Spleen (tissue), 11 donors: Measurements from ENCODE around the gene CPA4. TPM values are rescaled to one million over a fixed set of nuclear protein-coding genes. Genes with fewer than 3 reads are reported as not detected.

Experiments
- DNase-seq: peaks from one replicate; pipeline ENCODE4 v3.0.0-alpha.2; 2020
- H3K27ac ChIP-seq, 8 donors: fragments of 200-600 bp; sonication (generic) in 7 of 8; 1 replicate in 4 of 8; 2 replicates in 4 of 8; pipeline versions ENCODE4 v1.5.0 to v1.8.0; 2016 to 2021; ENCODE audit warnings: inconsistent platforms in 4 of 8, mild to moderate bottlenecking in 4 of 8, moderate library complexity in 1 of 8
- H3K27me3 ChIP-seq, 7 donors: fragments of 200-600 bp; sonication (generic) in 6 of 7; replicated peaks in 1 of 7; 1 replicate in 4 of 7; 2 replicates in 3 of 7; pipeline versions ENCODE4 v1.5.0 to v1.8.0; 2016 to 2021; ENCODE audit warnings: inconsistent platforms in 3 of 7, mild to moderate bottlenecking in 1 of 7
- H3K36me3 ChIP-seq, 6 donors: fragments of 200-600 bp; sonication (generic) in 5 of 6; 1 replicate in 4 of 6; 2 replicates in 2 of 6; pipeline versions ENCODE4 v1.5.0 to v1.8.0; 2016 to 2021; ENCODE audit warnings: inconsistent platforms in 2 of 6
- H3K4me1 ChIP-seq, 6 donors: fragments of 200-600 bp; sonication (generic) in 5 of 6; 1 replicate in 3 of 6; 2 replicates in 3 of 6; pipeline versions ENCODE4 v1.5.0 to v1.8.0; 2016 to 2021; ENCODE audit warnings: inconsistent platforms in 3 of 6
- H3K4me3 ChIP-seq, 8 donors: fragments of 200-600 bp; sonication (generic) in 7 of 8; 1 replicate in 4 of 8; 2 replicates in 4 of 8; pipeline versions ENCODE4 v1.5.0 to v1.8.0; 2016 to 2021; ENCODE audit warnings: inconsistent platforms in 4 of 8, mild to moderate bottlenecking in 4 of 8, moderate library complexity in 2 of 8
- H3K9me3 ChIP-seq, 8 donors: fragments of 200-600 bp; sonication (generic) in 7 of 8; 1 replicate in 4 of 8; 2 replicates in 4 of 8; pipeline versions ENCODE4 v1.5.0 to v1.8.0; 2016 to 2021; ENCODE audit warnings: inconsistent platforms in 4 of 8
- CTCF ChIP-seq, 11 experiments: fragments of 200-600 bp in 7 of 11; fragments of 450-650 bp in 4 of 11; sonication (generic) in 4 of 11; IDR thresholded peaks in 8 of 11; conservative IDR thresholded peaks in 3 of 11; 1 replicate in 7 of 11; 2 replicates in 4 of 11; pipeline versions ENCODE4 v1.4.0 to v1.8.0; 2016 to 2021; ENCODE audit warnings: antibody characterized with exemption in 11 of 11, inconsistent platforms in 4 of 11, mild to moderate bottlenecking in 1 of 11
- POLR2A ChIP-seq, 3 donors: fragments of 450-650 bp; IDR thresholded peaks; one replicate each; pipeline ENCODE4 v1.5.1; 2017; ENCODE audit warnings: antibody characterized with exemption in 3 of 3, mild to moderate bottlenecking in 1 of 3
- POLR2AphosphoS5 ChIP-seq, 3 donors: sonication (generic); formaldehyde crosslinking; IDR thresholded peaks; one replicate each; pipeline ENCODE4 v1.5.1; 2017; ENCODE audit warnings: antibody characterized with exemption in 3 of 3
- WGBS, 5 donors: extraction: QIAGEN DNeasy Blood & Tissue Kit in 3 of 5; methylation state at CpG; one replicate each; pipeline versions ENCODE4 v1.1.5 to v1.1.7; 2013 to 2018; 5-methylcytosine and 5-hydroxymethylcytosine counted together
- intact Hi-C: fragments of 100-400 bp; cut with DNase I; formaldehyde crosslinking; loops from one replicate; pipeline ENCODE4 v1.15.0; 2023; ENCODE audit warnings: low total_unique reads
- polyA plus RNA-seq, 3 donors: library from polyadenylated mRNA; stranded (reverse); fragments of 200-250 nt; gene quantifications; one replicate each; pipeline ENCODE4 v1.2.1, GENCODE V29; 2013
- total RNA-seq, 7 donors: library from RNA; depleted of rRNA in 3 of 7; stranded (reverse); fragments of >200 nt in 3 of 7; fragmentation: NEBNext Ultra II Directional in 4 of 7; extraction: Animal tissue kit (Norgen Biotek cat#: 25700) in 4 of 7; gene quantifications; one replicate each; pipeline versions ENCODE4 v1.1.0 to v1.2.1, GENCODE V29; 2016 to 2021
- donor health status: healthy with polysubstance abuse.
- donor health status: DM: no; HTN: no; CAD: no; lungs with moderate emphysema.
- donor health status: DM: no; HTN: no; CAD: no.
- donor health status: Bipolar disorder and iron deficiency.
- donor health status: healthy.
- donor health status: DM: no; HTN: no; CAD: no.
- donor health status: DM: yes; HTN: yes; CAD: no.

The CPA4 gene
- total and polyA plus RNA-seq, 10 donors: 0.15 to 3.3 (median 0.78) TPM

- intact Hi-C loops: no loop called here
Measured at GRCh38 chr7:130256704-130257103, 36.3 kb upstream of the CPA4 start.

GRCh38 chr7:130258494-130259078 is 34.4 kb upstream of the CPA4 start:
- no peaks in the 10 kb centered on the region for H3K4me1 ChIP-seq
- no peak for DNase-seq
- 67 to 87% (median 69%) methylated on average over 1 of the region's 1 CpG for WGBS, 5 donors
- H3K36me3 ChIP-seq: no peaks in the 10 kb centered on the region
- no peak overlapping the region for H3K27ac ChIP-seq
- H3K4me3 ChIP-seq: no peak overlapping the region
- H3K9me3 ChIP-seq: peaks cover 0 to 83% (median 46%) of the 10 kb centered on the region in 8 donors
- intact Hi-C loops: no loop called here
- no peak for TF ChIP-seq CTCF (IDR thresholded peaks at IDR 0.05 in 8 of 11, conservative IDR thresholded peaks at IDR 0.05 in 3 of 11)
- TF ChIP-seq POLR2A (IDR thresholded peaks at IDR 0.05): no peak
- TF ChIP-seq POLR2AphosphoS5 (IDR thresholded peaks at IDR 0.05): no peak
- no peaks in the 10 kb centered on the region for H3K27me3 ChIP-seq

More at GRCh38 chr7:130256704-130257103, 36.3 kb upstream of the CPA4 start:
- Histone ChIP-seq H3K4me3 (no peak overlapping the region), H3K36me3 (no peaks in the 10 kb centered on the region), H3K27me3 (no peaks in the 10 kb centered on the region), H3K9me3 (peaks cover 0 to 85% (median 49%) of the 10 kb centered on the region in 8 donors), H3K27ac (no peak overlapping the region), H3K4me1 (no peaks in the 10 kb centered on the region)
- TF ChIP-seq POLR2AphosphoS5 (IDR thresholded peaks at IDR 0.05): no peak
- TF ChIP-seq POLR2A (IDR thresholded peaks at IDR 0.05): no peak
- TF ChIP-seq CTCF (IDR thresholded peaks at IDR 0.05 in 8 of 11, conservative IDR thresholded peaks at IDR 0.05 in 3 of 11): no peak
- WGBS, 5 donors: 71 to 90% (median 87%) methylated on average over 2 of the region's 2 CpGs
- no peak for DNase-seq

GRCh38 chr7:130262448-130262847 is 30.5 kb upstream of the CPA4 start:
- H3K4me1 ChIP-seq: no peaks in the 10 kb centered on the region
- 65 to 78% (median 68%) methylated on average over 2 of the region's 2 CpGs for WGBS, 5 donors
- no peaks in the 10 kb centered on the region for H3K36me3 ChIP-seq
- no peak overlapping the region for H3K4me3 ChIP-seq
- TF ChIP-seq POLR2A (IDR thresholded peaks at IDR 0.05) (no peak), POLR2AphosphoS5 (IDR thresholded peaks at IDR 0.05) (no peak), CTCF (IDR thresholded peaks at IDR 0.05 in 8 of 11, conservative IDR thresholded peaks at IDR 0.05 in 3 of 11) (no peak)
- no peaks in the 10 kb centered on the region for H3K27me3 ChIP-seq
- no peak overlapping the region for H3K27ac ChIP-seq
- no peak for DNase-seq
- intact Hi-C loops: no loop called here
- peaks cover 0 to 45% (median 35%) of the 10 kb centered on the region in 8 donors for H3K9me3 ChIP-seq

GRCh38 chr7:130263130-130263529 is 29.8 kb upstream of the CPA4 start:
- Histone ChIP-seq H3K27me3 (no peaks in the 10 kb centered on the region), H3K9me3 (peaks cover 0 to 38% (median 29%) of the 10 kb centered on the region in 8 donors), H3K27ac (no peak overlapping the region), H3K4me1 (no peaks in the 10 kb centered on the region), H3K36me3 (no peaks in the 10 kb centered on the region), H3K4me3 (no peak overlapping the region)
- 31 to 68% (median 64%) methylated on average over 2 of the region's 2 CpGs for WGBS, 5 donors
- TF ChIP-seq CTCF (IDR thresholded peaks at IDR 0.05 in 8 of 11, conservative IDR thresholded peaks at IDR 0.05 in 3 of 11): no peak
- TF ChIP-seq POLR2AphosphoS5 (IDR thresholded peaks at IDR 0.05): no peak
- no peak for TF ChIP-seq POLR2A (IDR thresholded peaks at IDR 0.05)
- intact Hi-C loops: no loop called here
- DNase-seq: no peak
